ENCODE results near the gene SLC29A1.

SLC29A1 gene

DNA sequence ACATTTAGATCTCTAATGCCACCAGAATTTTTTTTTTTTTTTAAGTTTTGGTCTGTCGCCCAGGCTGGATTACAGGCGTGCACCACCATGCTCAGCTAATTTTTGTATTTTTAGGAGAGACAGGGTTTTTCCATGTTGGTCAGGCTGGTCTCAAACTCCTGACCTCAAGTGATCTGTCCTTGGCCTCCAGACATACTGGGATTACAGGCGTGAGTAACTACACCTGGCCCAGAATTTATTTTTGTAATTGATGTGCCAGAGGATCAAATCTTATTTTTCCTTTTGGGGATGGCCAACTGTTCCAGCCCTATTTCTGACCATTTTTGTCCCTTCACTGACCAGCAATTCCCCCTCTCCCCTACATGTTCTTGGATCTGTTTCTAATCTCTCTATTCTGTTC lies 24.7 kb upstream of the SLC29A1 start (continued):
- no peak for TF ChIP-seq PATZ1 (CRISPR knock-in tag; IDR thresholded peaks at IDR 0.05; ENCODE audit: borderline replicate concordance)
- no peak for TF ChIP-seq ZNF70 (CRISPR knock-in tag; IDR thresholded peaks at IDR 0.05)

DNA sequence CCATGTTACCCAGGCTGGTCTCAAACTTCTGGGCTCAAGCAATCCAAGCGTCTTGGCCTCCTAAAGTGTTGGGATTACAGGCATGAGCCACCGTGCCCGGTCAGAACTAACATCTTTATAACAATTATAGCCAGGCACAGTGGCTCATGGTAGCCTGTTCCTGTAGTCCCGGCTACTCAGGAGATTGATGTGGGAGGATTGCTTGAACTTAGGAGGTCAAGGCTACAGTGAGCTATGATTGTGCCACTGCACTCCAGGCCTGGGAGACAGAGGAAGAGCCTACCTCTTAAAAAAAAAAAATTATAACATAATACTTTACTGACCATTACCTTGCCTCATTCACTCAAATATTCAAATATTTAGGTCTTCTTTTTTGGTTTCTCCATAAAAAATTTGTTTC lies 23.5 kb upstream of the SLC29A1 start:
- no peak for ATAC-seq
- TF ChIP-seq POU6F1 (CRISPR knock-in tag; IDR thresholded peaks at IDR 0.05; ENCODE audit: borderline replicate concordance, low read depth): no peak
- no peak for TF ChIP-seq ZC3H10 (CRISPR knock-in tag; IDR thresholded peaks at IDR 0.05)
- no peak for TF ChIP-seq ISL1 (CRISPR knock-in tag; IDR thresholded peaks at IDR 0.05)
- TF ChIP-seq TOX (CRISPR knock-in tag; IDR thresholded peaks at IDR 0.05; ENCODE audit: borderline replicate concordance): no peak
- TF ChIP-seq ZNF70 (CRISPR knock-in tag; IDR thresholded peaks at IDR 0.05): no peak

GRCh38 chr6:44201200-44201599 lies 22.2 kb upstream of the SLC29A1 start:
- no peak for ATAC-seq
- no peak for TF ChIP-seq ZFP30 (CRISPR knock-in tag; IDR thresholded peaks at IDR 0.05)
- no peak for TF ChIP-seq GLIS3 (CRISPR knock-in tag; IDR thresholded peaks at IDR 0.05)
- TF ChIP-seq ISL1 (CRISPR knock-in tag; IDR thresholded peaks at IDR 0.05): no peak
- no peak for TF ChIP-seq CSDC2 (CRISPR knock-in tag; IDR thresholded peaks at IDR 0.05)
- no peak for TF ChIP-seq PATZ1 (CRISPR knock-in tag; IDR thresholded peaks at IDR 0.05; ENCODE audit: borderline replicate concordance)
- no peak for TF ChIP-seq ZNF8 (CRISPR knock-in tag; IDR thresholded peaks at IDR 0.05)
- no peak for TF ChIP-seq POU6F1 (CRISPR knock-in tag; IDR thresholded peaks at IDR 0.05; ENCODE audit: borderline replicate concordance, low read depth)
- no peak for TF ChIP-seq ZFP3 (CRISPR knock-in tag; IDR thresholded peaks at IDR 0.05)
- no peak for TF ChIP-seq SNAI2 (CRISPR knock-in tag; IDR thresholded peaks at IDR 0.05)
- no peak for TF ChIP-seq OSR1 (CRISPR knock-in tag; IDR thresholded peaks at IDR 0.05)
- no peak for TF ChIP-seq BACH2 (CRISPR knock-in tag; IDR thresholded peaks at IDR 0.05; ENCODE audit: borderline replicate concordance)
- no peak for TF ChIP-seq TSHZ2 (CRISPR knock-in tag; IDR thresholded peaks at IDR 0.05)
- no peak for TF ChIP-seq CREB5 (CRISPR knock-in tag; IDR thresholded peaks at IDR 0.05; ENCODE audit: low read depth)
- no peak for TF ChIP-seq ZNF565 (CRISPR knock-in tag; conservative IDR thresholded peaks at IDR 0.05; ENCODE audit: low read depth)
- no peak for TF ChIP-seq ESRRG (CRISPR knock-in tag; IDR thresholded peaks at IDR 0.05)
